NK-92 (cell line): Measurements from ENCODE around the gene ENPP7.

ENCODE experiments used
- DNase-seq: peaks from one replicate; lab custom pipeline; 2025; ENCODE audit not compliant: unreplicated experiment; lab: John Stamatoyannopoulos, UW

Gene ENPP7

GRCh38 chr17:79789943-79790804 lies 59.4 kb downstream of the ENPP7 start:
- no peak for DNase-seq

GRCh38 chr17:79790805-79791734 lies 60.3 kb downstream of the ENPP7 start:
- DNase-seq: no peak

GRCh38 chr17:79791735-79792161 lies 61.0 kb downstream of the ENPP7 start:
- no peak for DNase-seq
